Mesothelial cell of epicardium (in vitro differentiated cells): ENCODE results near the gene RREB1. TPM values are rescaled to one million over a fixed set of nuclear protein-coding genes. Genes with fewer than 3 reads are reported as not detected.

ENCODE experiments used
- DNase-seq, 2 experiments: peaks; one replicate each; pipeline ENCODE4 v3.0.0; 2021; ENCODE audit warnings: low spot score in 2 of 2; ENCODE audit not compliant: unreplicated experiment in 2 of 2
- H3K27ac Mint-ChIP-seq: 2 replicates; pipeline ENCODE4 v1.8.0; 2021; ENCODE audit warnings: mixed read lengths
- H3K27me3 Mint-ChIP-seq: 2 replicates; pipeline ENCODE4 v1.8.0; 2021; ENCODE audit warnings: low read depth, mixed read lengths
- H3K36me3 Mint-ChIP-seq: 2 replicates; pipeline ENCODE4 v1.8.0; 2021; ENCODE audit warnings: mixed read lengths
- H3K4me1 Mint-ChIP-seq: 2 replicates; pipeline ENCODE4 v1.8.0; 2021; ENCODE audit warnings: mixed read lengths
- H3K4me3 Mint-ChIP-seq: 2 replicates; pipeline ENCODE4 v1.8.0; 2021; ENCODE audit warnings: mild to moderate bottlenecking, moderate library complexity, mixed read lengths
- H3K9me3 Mint-ChIP-seq: 2 replicates; pipeline ENCODE4 v1.8.0; 2021; ENCODE audit warnings: mixed read lengths
- CTCF ChIP-seq: fragments of 200-600 bp; sonication (generic); IDR thresholded peaks from one replicate; pipeline ENCODE4 v1.5.0; 2021; ENCODE audit warnings: antibody characterized with exemption; ENCODE audit not compliant: unreplicated experiment
- total RNA-seq: library from RNA; stranded (reverse); gene quantifications from 3 replicates; pipeline ENCODE4 v1.2.1, GENCODE V29; 2021

Gene RREB1
- total RNA-seq, 1 donor from 2014 or later, result 55.4 TPM

GRCh38 chr6:7108964-7109836, 1.4 kb downstream of the RREB1 start:
- no peaks in the 10 kb centered on the region for H3K36me3 Mint-ChIP-seq
- H3K4me3 Mint-ChIP-seq, result peak overlapping the region; percentile 77
- DNase-seq, result peak in 1 of 2 experiments; percentile 57
- peak overlapping the region; percentile 97 for H3K27ac Mint-ChIP-seq
- TF ChIP-seq CTCF, result no peak
- no peaks in the 10 kb centered on the region for H3K9me3 Mint-ChIP-seq
- H3K27me3 Mint-ChIP-seq, result no peaks in the 10 kb centered on the region
- peaks cover 50% of the 10 kb centered on the region for H3K4me1 Mint-ChIP-seq

- peak overlapping the region; percentile 97 for H3K27ac Mint-ChIP-seq
Measured at GRCh38 chr6:7110092-7110792, 2.5 kb downstream of the RREB1 start.

GRCh38 chr6:7111095-7111690, 3.4 kb downstream of the RREB1 start:
- DNase-seq, result no peak
- Mint-ChIP-seq H3K36me3 (no peaks in the 10 kb centered on the region), H3K4me3 (no peak overlapping the region), H3K9me3 (no peaks in the 10 kb centered on the region), H3K27ac (peak overlapping the region; percentile 97), H3K27me3 (no peaks in the 10 kb centered on the region), H3K4me1 (peaks cover 64% of the 10 kb centered on the region)
- no peak for TF ChIP-seq CTCF

More at GRCh38 chr6:7110092-7110792, 2.5 kb downstream of the RREB1 start:
- Mint-ChIP-seq H3K9me3 (no peaks in the 10 kb centered on the region), H3K4me3 (peak overlapping the region; percentile 77), H3K4me1 (peaks cover 59% of the 10 kb centered on the region), H3K27me3 (no peaks in the 10 kb centered on the region), H3K36me3 (no peaks in the 10 kb centered on the region)
- TF ChIP-seq CTCF, result no peak
- DNase-seq, result no peak

GRCh38 chr6:7112171-7112570, 4.4 kb downstream of the RREB1 start:
- Mint-ChIP-seq H3K4me3 (no peak overlapping the region), H3K36me3 (no peaks in the 10 kb centered on the region), H3K27me3 (no peaks in the 10 kb centered on the region), H3K9me3 (no peaks in the 10 kb centered on the region), H3K27ac (peak overlapping the region; percentile 81), H3K4me1 (peaks cover 61% of the 10 kb centered on the region)
- no peak for TF ChIP-seq CTCF
- DNase-seq, result no peak

GRCh38 chr6:7112741-7113313, 5.1 kb downstream of the RREB1 start:
- H3K4me3 Mint-ChIP-seq, result peak overlapping the region; percentile 16
- no peaks in the 10 kb centered on the region for H3K36me3 Mint-ChIP-seq
- DNase-seq, result peak in 1 of 2 experiments; percentile 48
- no peaks in the 10 kb centered on the region for H3K9me3 Mint-ChIP-seq
- H3K27me3 Mint-ChIP-seq, result no peaks in the 10 kb centered on the region
- peak overlapping the region; percentile 81 for H3K27ac Mint-ChIP-seq
- TF ChIP-seq CTCF, result no peak
- H3K4me1 Mint-ChIP-seq, result peaks cover 61% of the 10 kb centered on the region
